H9 (cell line): ENCODE results near the gene C16orf74. TPM values are rescaled to one million over a fixed set of nuclear protein-coding genes. Genes with fewer than 3 reads are reported as not detected.

Experiments
- DNase-seq: peaks from one replicate; pipeline ENCODE4 v3.0.0-alpha.2; 2017
- H2AFZ ChIP-seq: one replicate; pipeline ENCODE4 v1.6.1; 2013; ENCODE audit warnings: mild to moderate bottlenecking, low read length, control low read depth, moderate library complexity
- H2AK5ac ChIP-seq: 2 replicates; pipeline ENCODE4 v1.6.1; 2013; ENCODE audit warnings: low read length, control low read depth, mixed read lengths; ENCODE audit not compliant: insufficient read length
- H2BK120ac ChIP-seq: one replicate; pipeline ENCODE4 v1.6.1; 2013; ENCODE audit warnings: low read depth, mild to moderate bottlenecking, low read length, control low read depth, inconsistent platforms; ENCODE audit not compliant: poor library complexity, severe bottlenecking
- H2BK12ac ChIP-seq: 2 replicates; pipeline ENCODE4 v1.6.1; 2013; ENCODE audit warnings: low read length, control low read depth, mixed read lengths, low read depth; ENCODE audit not compliant: insufficient read length
- H2BK15ac ChIP-seq: 2 replicates; pipeline ENCODE4 v1.6.1; 2013; ENCODE audit warnings: low read depth, low read length, control low read depth
- H2BK20ac ChIP-seq: one replicate; pipeline ENCODE4 v1.6.1; 2013; ENCODE audit warnings: low read depth, mild to moderate bottlenecking, low read length, control low read depth, inconsistent platforms; ENCODE audit not compliant: poor library complexity, severe bottlenecking
- H2BK5ac ChIP-seq: 2 replicates; pipeline ENCODE4 v1.6.1; 2013; ENCODE audit warnings: low read length, control low read depth, mixed read lengths; ENCODE audit not compliant: insufficient read length
- H3K14ac ChIP-seq: 2 replicates; pipeline ENCODE4 v1.6.1; 2013; ENCODE audit warnings: low read length, control low read depth; ENCODE audit not compliant: insufficient read depth
- H3K18ac ChIP-seq: 2 replicates; pipeline ENCODE4 v1.6.1; 2013; ENCODE audit warnings: low read depth, mild to moderate bottlenecking, mixed read lengths, low read length, control low read depth; ENCODE audit not compliant: insufficient read length
- H3K23ac ChIP-seq: 2 replicates; pipeline ENCODE4 v1.6.1; 2013; ENCODE audit warnings: low read length, control low read depth, mixed read lengths, low read depth; ENCODE audit not compliant: insufficient read length
- H3K23me2 ChIP-seq: 2 replicates; pipeline ENCODE4 v1.6.1; 2013; ENCODE audit warnings: low read depth, mild to moderate bottlenecking, mixed read lengths, low read length, control low read depth; ENCODE audit not compliant: insufficient read length, poor library complexity, severe bottlenecking
- H3K27ac ChIP-seq: 2 replicates; pipeline ENCODE4 v1.5.1; 2013; ENCODE audit warnings: low read length, control low read depth, mixed read lengths, low read depth; ENCODE audit not compliant: insufficient read length
- H3K27me3 ChIP-seq: 2 replicates; pipeline ENCODE4 v1.6.1; 2013; ENCODE audit warnings: low read length, control low read depth, inconsistent platforms; ENCODE audit not compliant: insufficient read depth
- H3K4ac ChIP-seq: 2 replicates; pipeline ENCODE4 v1.6.1; 2013; ENCODE audit warnings: low read depth, mild to moderate bottlenecking, control low read depth, inconsistent platforms, low read length, moderate library complexity
- H3K4me1 ChIP-seq: 2 replicates; pipeline ENCODE4 v1.6.1; 2013; ENCODE audit warnings: low read length, control low read depth, inconsistent platforms; ENCODE audit not compliant: insufficient read depth
- H3K4me2 ChIP-seq: 2 replicates; pipeline ENCODE4 v1.6.1; 2013; ENCODE audit warnings: low read length, control low read depth, mixed read lengths; ENCODE audit not compliant: insufficient read length, insufficient read depth
- H3K56ac ChIP-seq: 2 replicates; pipeline ENCODE4 v1.6.1; 2013; ENCODE audit warnings: low read depth, mild to moderate bottlenecking, mixed read lengths, low read length, control low read depth; ENCODE audit not compliant: insufficient read length
- H3K79me1 ChIP-seq: 2 replicates; pipeline ENCODE4 v1.6.1; 2013; ENCODE audit warnings: low read depth, mild to moderate bottlenecking, moderate library complexity, low read length, control low read depth, inconsistent platforms; ENCODE audit not compliant: insufficient read depth, poor library complexity, severe bottlenecking
- H3K79me2 ChIP-seq: 2 replicates; pipeline ENCODE4 v1.6.1; 2013; ENCODE audit warnings: low read length, control low read depth, inconsistent platforms; ENCODE audit not compliant: insufficient read depth
- H3K9ac ChIP-seq: 2 replicates; pipeline ENCODE4 v1.6.1; 2013; ENCODE audit warnings: low read length, control low read depth, mixed read lengths; ENCODE audit not compliant: insufficient read length; ENCODE audit errors: extremely low read depth
- H3K9me3 ChIP-seq: one replicate; pipeline ENCODE4 v1.6.1; 2013; ENCODE audit warnings: low read depth, low read length, inconsistent platforms; ENCODE audit not compliant: control insufficient read depth
- H3T11ph ChIP-seq: one replicate; pipeline ENCODE4 v1.6.1; 2013; ENCODE audit warnings: mild to moderate bottlenecking, low read length, control low read depth, inconsistent platforms
- H4K20me1 ChIP-seq: one replicate; pipeline ENCODE4 v1.6.1; 2013; ENCODE audit not compliant: control insufficient read depth, insufficient read length, insufficient read depth
- H4K5ac ChIP-seq: 2 replicates; pipeline ENCODE4 v1.6.1; 2013; ENCODE audit warnings: low read depth, mild to moderate bottlenecking, mixed read lengths, low read length, control low read depth; ENCODE audit not compliant: insufficient read length
- H4K8ac ChIP-seq: replicated peaks from 2 replicates; pipeline ENCODE4 v1.6.1; 2013; ENCODE audit warnings: low read length, control low read depth, mixed read lengths, low read depth; ENCODE audit not compliant: insufficient read length
- H4K91ac ChIP-seq: 2 replicates; pipeline ENCODE4 v1.6.1; 2013; ENCODE audit warnings: low read depth, mild to moderate bottlenecking, moderate library complexity, mixed read lengths, low read length, control low read depth; ENCODE audit not compliant: insufficient read length
- H3K27ac Mint-ChIP-seq, 3 experiments: 2 replicates in 2 of 3; 3 replicates in 1 of 3; pipeline ENCODE4 v1.8.0; 2020 to 2021; ENCODE audit warnings: mixed read lengths in 3 of 3, mild to moderate bottlenecking in 1 of 3, moderate library complexity in 1 of 3
- H3K27me3 Mint-ChIP-seq: 2 replicates; pipeline ENCODE4 v1.8.0; 2021; ENCODE audit warnings: low read depth, mild to moderate bottlenecking, moderate library complexity, mixed read lengths
- H3K36me3 Mint-ChIP-seq, 3 experiments: 2 replicates in 2 of 3; 3 replicates in 1 of 3; pipeline ENCODE4 v1.8.0; 2020 to 2021; ENCODE audit warnings: low read depth in 3 of 3, mixed read lengths in 3 of 3; ENCODE audit not compliant: insufficient read depth in 1 of 3
- H3K4me1 Mint-ChIP-seq, 2 experiments: 2 replicates each; pipeline ENCODE4 v1.8.0; 2020; ENCODE audit warnings: mixed read lengths in 2 of 2
- H3K4me3 Mint-ChIP-seq, 2 experiments: 2 replicates in 1 of 2; 3 replicates in 1 of 2; pipeline ENCODE4 v1.8.0; 2020 to 2021; ENCODE audit warnings: mild to moderate bottlenecking in 2 of 2, mixed read lengths in 2 of 2, moderate library complexity in 1 of 2
- H3K9me3 Mint-ChIP-seq, 2 experiments: 2 replicates in 1 of 2; 3 replicates in 1 of 2; pipeline ENCODE4 v1.8.0; 2020; ENCODE audit warnings: mild to moderate bottlenecking in 2 of 2, mixed read lengths in 2 of 2, moderate library complexity in 1 of 2
- WGBS: extraction: QIAGEN DNeasy Blood & Tissue Kit; methylation state at CpG from one replicate; pipeline ENCODE4 v1.1.7; 2013; ENCODE audit warnings: missing lambda C conversion rate, low lambda C conversion rate, mixed read lengths; ENCODE audit not compliant: insufficient read length; ENCODE audit errors: extremely low coverage; 5-methylcytosine and 5-hydroxymethylcytosine counted together
- total RNA-seq: library from RNA; stranded (reverse); gene quantifications from 2 replicates; pipeline ENCODE4 v1.2.1, GENCODE V29; 2021
- TF ChIP-seq, protein P1 (sequence below): fragments of 200-600 bp; sonication (generic); conservative IDR thresholded peaks from 3 replicates; pipeline ENCODE4 v1.8.0; 2021; ENCODE audit warnings: antibody characterized with exemption, mild to moderate bottlenecking

The C16orf74 gene
- total RNA-seq, 1 experiment from 2014 or later: 5.6 TPM

DNA sequence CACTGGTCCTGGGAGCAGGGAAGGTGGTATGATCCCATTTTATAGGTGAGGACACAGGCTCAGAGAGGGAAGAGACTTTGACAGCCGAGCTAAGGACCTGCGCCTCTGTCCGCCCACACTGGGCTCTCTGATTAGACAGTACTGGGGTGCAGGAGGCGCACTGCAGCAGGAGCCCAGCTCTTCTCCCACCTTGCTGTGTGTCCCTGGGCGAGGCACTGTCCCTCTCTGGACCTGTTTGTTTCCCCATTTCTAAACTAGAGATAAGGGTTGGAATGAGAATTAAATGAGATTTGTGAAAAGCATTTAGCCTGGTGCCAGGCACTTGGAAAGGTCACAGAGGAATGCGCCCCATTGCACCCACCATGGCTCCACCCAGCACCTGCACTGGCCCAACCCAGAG, 42.6 kb downstream of the C16orf74 start:
- H3K4me1 ChIP-seq: no peaks in the 10 kb centered on the region
- no peaks in the 10 kb centered on the region for H3K27me3 ChIP-seq
- TF ChIP-seq, protein P1, sequence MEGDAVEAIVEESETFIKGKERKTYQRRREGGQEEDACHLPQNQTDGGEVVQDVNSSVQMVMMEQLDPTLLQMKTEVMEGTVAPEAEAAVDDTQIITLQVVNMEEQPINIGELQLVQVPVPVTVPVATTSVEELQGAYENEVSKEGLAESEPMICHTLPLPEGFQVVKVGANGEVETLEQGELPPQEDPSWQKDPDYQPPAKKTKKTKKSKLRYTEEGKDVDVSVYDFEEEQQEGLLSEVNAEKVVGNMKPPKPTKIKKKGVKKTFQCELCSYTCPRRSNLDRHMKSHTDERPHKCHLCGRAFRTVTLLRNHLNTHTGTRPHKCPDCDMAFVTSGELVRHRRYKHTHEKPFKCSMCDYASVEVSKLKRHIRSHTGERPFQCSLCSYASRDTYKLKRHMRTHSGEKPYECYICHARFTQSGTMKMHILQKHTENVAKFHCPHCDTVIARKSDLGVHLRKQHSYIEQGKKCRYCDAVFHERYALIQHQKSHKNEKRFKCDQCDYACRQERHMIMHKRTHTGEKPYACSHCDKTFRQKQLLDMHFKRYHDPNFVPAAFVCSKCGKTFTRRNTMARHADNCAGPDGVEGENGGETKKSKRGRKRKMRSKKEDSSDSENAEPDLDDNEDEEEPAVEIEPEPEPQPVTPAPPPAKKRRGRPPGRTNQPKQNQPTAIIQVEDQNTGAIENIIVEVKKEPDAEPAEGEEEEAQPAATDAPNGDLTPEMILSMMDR: no peak
- H3K79me1 ChIP-seq: no peaks in the 10 kb centered on the region
- H3K79me2 ChIP-seq: no peaks in the 10 kb centered on the region
- H3T11ph ChIP-seq: no peak overlapping the region
- H3K36me3 Mint-ChIP-seq: peaks cover 6 to 13% (median 10%) of the 10 kb centered on the region in 3 experiments; a peak in 5 of 7 replicates
- no peaks in the 10 kb centered on the region for H4K20me1 ChIP-seq
- no peak overlapping the region for H2BK12ac ChIP-seq
- H2BK20ac ChIP-seq: no peak overlapping the region
- peaks cover 15 to 18% of the 10 kb centered on the region in 2 experiments for H3K4me1 Mint-ChIP-seq
- no peak overlapping the region for H4K8ac ChIP-seq
- no peak overlapping the region for H4K91ac ChIP-seq
- H3K14ac ChIP-seq: no peak overlapping the region
- H2BK15ac ChIP-seq: no peak overlapping the region
- H3K27ac ChIP-seq: no peak overlapping the region
- H2BK5ac ChIP-seq: no peak overlapping the region
- no peak overlapping the region for H2AK5ac ChIP-seq
- H3K4me3 Mint-ChIP-seq: no peak overlapping the region
- no peak overlapping the region for H3K9ac ChIP-seq
- H3K18ac ChIP-seq: no peak overlapping the region
- H3K23me2 ChIP-seq: no peaks in the 10 kb centered on the region
- H3K27me3 Mint-ChIP-seq: peaks cover under 1% of the 10 kb centered on the region; the same call in 1 of the 2 replicates
- H3K4ac ChIP-seq: no peak overlapping the region
- H2BK120ac ChIP-seq: no peak overlapping the region
- no peak for DNase-seq
- no peak overlapping the region for H3K56ac ChIP-seq
- no peak overlapping the region for H3K4me2 ChIP-seq
- H3K9me3 Mint-ChIP-seq: peaks cover 5 to 8% of the 10 kb centered on the region in 2 experiments
- no peak overlapping the region for H3K27ac Mint-ChIP-seq
- WGBS: no CpG with 5 or more reads among the region's 6 CpGs
- no peak overlapping the region for H2AFZ ChIP-seq
- H4K5ac ChIP-seq: no peak overlapping the region
- no peak overlapping the region for H3K23ac ChIP-seq
- peaks cover 7% of the 10 kb centered on the region for H3K9me3 ChIP-seq
